Suppressor macrophage treated with lipopolysaccharide for 4 hours (primary cell): Measurements from ENCODE around the gene MAD1L1.
"Not testable (repeated sequence)": the region's sequence is repeated elsewhere in the genome, so short reads cannot be mapped to it uniquely, and the experiment has no call there.

ENCODE experiments used
- DNase-seq: peaks from one replicate; pipeline ENCODE4 v3.0.0-alpha.2; 2020

MAD1L1 gene

GRCh38 chr7:2232766-2233520 is at the start of gene MAD1L1:
Gene MAD1L1, minus strand, starts transcription at chr7:2232945. Its CDS starts 2,812 bp downstream, at chr7:2230133.
- peak; percentile 95 for DNase-seq

GRCh38 chr7:2282185-2282751 is 49.5 kb upstream of the MAD1L1 start:
- DNase-seq: no peak

GRCh38 chr7:2281541-2281940 is 48.8 kb upstream of the MAD1L1 start:
- DNase-seq: no peak

GRCh38 chr7:2280424-2280823 is 47.7 kb upstream of the MAD1L1 start:
- no peak for DNase-seq

- DNase-seq: no peak
These were observed 47.2 kb upstream of the MAD1L1 start for GRCh38 chr7:2279896-2280295.

GRCh38 chr7:2278026-2278425 is 45.3 kb upstream of the MAD1L1 start:
- DNase-seq: no peak

GRCh38 chr7:2276107-2276506 is 43.4 kb upstream of the MAD1L1 start:
- DNase-seq: no peak

GRCh38 chr7:2275101-2275500 is 42.4 kb upstream of the MAD1L1 start:
- no peak for DNase-seq

GRCh38 chr7:2274666-2275065 is 41.9 kb upstream of the MAD1L1 start:
- DNase-seq: no peak

- no peak for DNase-seq
These were observed 41.1 kb upstream of the MAD1L1 start for GRCh38 chr7:2273866-2274265.

- no peak for DNase-seq
These were observed 39.3 kb upstream of the MAD1L1 start for GRCh38 chr7:2272031-2272430.

- no peak for DNase-seq
These were observed 38.7 kb upstream of the MAD1L1 start for GRCh38 chr7:2271273-2272026.

- DNase-seq: no peak
These were observed 37.8 kb upstream of the MAD1L1 start for GRCh38 chr7:2270495-2270894.

- DNase-seq: no peak
These were observed 37.3 kb upstream of the MAD1L1 start for GRCh38 chr7:2269991-2270460.

- not testable (repeated sequence) for DNase-seq
These were observed 36.6 kb upstream of the MAD1L1 start for GRCh38 chr7:2269089-2269990.

GRCh38 chr7:2266911-2267310 is 34.2 kb upstream of the MAD1L1 start:
- DNase-seq: no peak

- DNase-seq: no peak
These were observed 31.4 kb upstream of the MAD1L1 start for GRCh38 chr7:2264158-2264557.

GRCh38 chr7:2263176-2263575 is 30.4 kb upstream of the MAD1L1 start:
- DNase-seq: no peak

- DNase-seq: peak; percentile 68
These were observed 28.9 kb upstream of the MAD1L1 start for GRCh38 chr7:2261611-2262010.

GRCh38 chr7:2260820-2261219 is 28.1 kb upstream of the MAD1L1 start:
- no peak for DNase-seq

GRCh38 chr7:2259480-2259879 is 26.7 kb upstream of the MAD1L1 start:
- DNase-seq: no peak

- no peak for DNase-seq
These were observed 26.1 kb upstream of the MAD1L1 start for GRCh38 chr7:2258661-2259365.
